Measurements from ENCODE around the gene ZNF664.

ZNF664 gene

DNA sequence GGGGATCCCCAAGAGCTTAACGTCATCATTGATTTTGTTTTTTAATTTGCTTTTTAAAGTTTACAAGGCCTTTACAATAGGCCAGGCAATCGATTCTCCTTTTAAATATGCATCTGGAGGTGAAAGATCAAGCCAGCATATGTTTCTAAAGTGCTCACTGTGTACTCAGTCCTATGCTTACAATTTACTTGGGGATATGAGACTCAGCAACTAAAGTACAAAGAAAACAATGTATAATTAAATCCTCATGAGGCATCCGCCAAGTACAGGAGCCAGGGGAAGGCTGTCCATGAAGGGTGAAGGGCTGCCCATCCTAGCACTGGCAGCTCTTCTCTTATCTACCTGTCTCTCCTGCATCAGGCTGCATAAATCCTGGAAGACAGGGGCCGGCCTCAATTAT is 12.2 kb upstream of the ZNF664 start:
- DNase-seq, result no peak

DNA sequence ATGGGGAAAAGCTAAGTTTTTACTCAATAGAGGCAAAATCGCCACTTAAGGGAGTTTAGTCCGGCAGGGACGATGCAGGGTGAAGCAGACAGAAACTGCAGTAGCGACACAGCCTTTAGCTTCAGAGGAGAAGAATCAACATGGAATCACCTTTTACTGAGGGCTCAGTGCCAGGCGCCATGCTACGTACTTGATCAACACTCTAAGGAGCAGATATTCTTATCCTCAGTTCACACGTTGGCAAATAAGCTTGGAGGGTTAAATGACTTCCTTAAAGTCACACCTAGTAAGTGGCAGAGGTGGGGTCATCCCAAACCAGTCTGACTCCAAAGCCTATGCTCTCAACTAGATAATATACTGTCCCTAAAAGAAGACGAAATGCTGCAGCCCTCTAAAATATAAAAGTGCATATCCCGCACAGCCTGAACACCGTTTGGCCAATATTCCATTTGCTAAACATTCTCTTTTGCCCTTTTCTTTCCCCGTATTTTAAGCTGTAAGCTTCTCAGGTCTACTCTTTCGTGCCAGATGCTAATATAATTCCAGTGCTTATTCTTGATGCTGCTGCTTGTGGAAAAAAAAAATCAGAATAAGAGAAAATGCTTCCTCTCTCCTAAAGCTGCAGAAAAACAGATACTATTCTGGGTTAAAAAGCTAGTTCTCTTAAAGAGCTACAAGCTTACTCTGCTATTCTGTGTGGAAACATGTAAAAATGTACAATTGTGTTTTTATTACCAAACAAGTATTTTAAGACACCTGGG is 11.2 kb upstream of the ZNF664 start:
- no peak for DNase-seq

DNA sequence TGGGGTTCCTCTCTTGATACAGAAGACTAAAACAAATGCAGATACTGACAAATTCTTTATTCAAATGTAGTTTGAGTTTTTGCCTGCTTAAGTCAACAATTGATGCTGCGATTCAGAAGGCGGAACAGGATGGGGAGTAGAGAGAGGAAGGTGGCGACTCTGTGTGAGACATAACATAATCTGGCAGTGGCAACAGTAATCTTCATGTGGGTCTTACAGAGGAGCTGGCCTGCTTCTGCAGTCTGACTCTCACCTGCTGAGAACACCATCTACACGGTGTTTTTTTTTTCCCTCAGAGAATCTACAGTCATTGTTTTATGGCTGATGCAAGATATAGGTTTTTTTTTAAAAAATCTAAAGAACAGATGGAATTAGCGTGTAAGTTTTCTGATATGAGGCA is 10.5 kb upstream of the ZNF664 start:
- DNase-seq, result peak; percentile 28

- no peak for DNase-seq
These were observed 9.2 kb upstream of the ZNF664 start for GRCh38 chr12:123963821-123964220.

- DNase-seq, result no peak
These were observed 7.6 kb upstream of the ZNF664 start for GRCh38 chr12:123965382-123965781.

- no peak for DNase-seq
These were observed 6.4 kb upstream of the ZNF664 start for GRCh38 chr12:123966596-123966995.

GRCh38 chr12:123967121-123967586 is 5.9 kb upstream of the ZNF664 start:
- DNase-seq, result no peak

GRCh38 chr12:123971449-123971769 is 1.6 kb upstream of the ZNF664 start:
- no peak for DNase-seq

- DNase-seq, result peak; percentile 52
These were observed 1.1 kb upstream of the ZNF664 start for GRCh38 chr12:123971770-123972456.

- DNase-seq, result no peak
These were observed 732 bp downstream of the ZNF664 start for GRCh38 chr12:123973552-123974341.

DNA sequence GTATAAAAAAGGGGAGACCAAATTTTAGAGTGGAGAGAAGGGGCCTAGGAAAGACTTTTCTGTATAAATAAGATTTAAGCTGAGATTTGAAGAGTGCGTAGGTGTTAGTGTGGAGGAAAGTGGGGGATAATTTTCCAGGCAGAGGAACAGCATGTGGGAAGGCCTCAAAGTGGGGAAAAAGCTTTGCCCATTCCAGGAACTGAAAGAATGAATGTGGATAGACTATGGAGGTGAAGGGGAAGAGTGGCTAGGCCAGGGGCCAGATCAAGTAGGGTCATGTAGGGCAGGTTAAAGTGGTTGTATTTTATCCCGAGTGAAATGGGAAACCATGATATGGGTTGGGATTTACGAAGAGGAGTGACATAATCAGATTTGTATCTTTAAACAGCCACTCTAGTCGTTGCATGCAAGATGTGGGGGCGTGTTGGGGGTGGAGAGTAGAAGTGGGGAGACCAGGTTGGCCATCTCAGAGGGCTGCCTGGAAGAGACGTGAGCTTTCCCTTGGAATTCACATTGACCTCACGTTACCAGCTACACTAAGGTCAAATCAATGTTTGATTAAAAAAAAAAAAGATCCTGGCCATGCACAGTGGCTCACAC is 3.3 kb downstream of the ZNF664 start:
- DNase-seq, result no peak

- no peak for DNase-seq
These were observed 6.6 kb downstream of the ZNF664 start for GRCh38 chr12:123979566-123979965.

DNA sequence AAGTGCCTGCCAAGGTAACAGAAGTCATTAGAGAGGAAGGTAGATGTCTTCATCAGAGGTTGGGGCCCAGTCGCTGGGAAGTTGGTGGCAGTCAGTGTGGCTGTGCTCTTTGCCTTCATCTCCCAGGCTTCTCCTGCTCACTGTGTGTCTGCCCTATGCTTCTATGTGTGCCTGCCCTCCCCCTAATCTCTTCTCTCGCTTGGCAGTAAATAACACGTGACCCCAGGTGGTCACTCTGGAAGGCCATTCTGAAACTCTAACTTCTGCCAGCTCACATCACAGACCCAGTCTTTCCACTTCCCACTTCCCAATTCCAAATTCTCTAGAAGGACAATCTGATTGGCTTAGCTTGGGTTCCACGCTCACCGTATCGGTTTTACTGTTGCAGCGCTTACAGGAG is 9.3 kb downstream of the ZNF664 start:
- DNase-seq, result no peak

GRCh38 chr12:123983822-123984485 is 10.9 kb downstream of the ZNF664 start:
- peak; percentile 38 for DNase-seq

DNA sequence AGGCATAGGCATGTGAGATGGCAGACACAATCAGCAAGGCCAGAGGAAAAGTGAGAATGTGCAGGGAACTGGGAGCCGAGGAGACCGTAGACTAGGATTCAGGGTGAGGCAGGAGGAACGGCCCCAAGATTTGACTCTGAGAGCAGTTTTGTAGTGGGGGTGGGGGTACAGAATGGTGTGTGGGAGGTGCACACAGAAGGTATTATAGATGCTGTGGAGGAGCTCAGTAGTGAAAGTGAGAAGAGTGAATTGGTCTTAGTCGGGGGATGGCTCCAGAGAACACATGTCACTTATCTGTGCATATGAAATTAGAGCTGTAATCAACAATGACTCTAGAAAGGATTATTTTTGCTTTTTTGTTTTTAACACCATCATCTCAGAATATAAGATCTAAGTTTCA is 11.9 kb downstream of the ZNF664 start:
- no peak for DNase-seq

- no peak for DNase-seq
These were observed 13.5 kb downstream of the ZNF664 start for GRCh38 chr12:123986374-123986965.

- DNase-seq, result no peak
These were observed 14.0 kb downstream of the ZNF664 start for GRCh38 chr12:123987022-123987421.

DNA sequence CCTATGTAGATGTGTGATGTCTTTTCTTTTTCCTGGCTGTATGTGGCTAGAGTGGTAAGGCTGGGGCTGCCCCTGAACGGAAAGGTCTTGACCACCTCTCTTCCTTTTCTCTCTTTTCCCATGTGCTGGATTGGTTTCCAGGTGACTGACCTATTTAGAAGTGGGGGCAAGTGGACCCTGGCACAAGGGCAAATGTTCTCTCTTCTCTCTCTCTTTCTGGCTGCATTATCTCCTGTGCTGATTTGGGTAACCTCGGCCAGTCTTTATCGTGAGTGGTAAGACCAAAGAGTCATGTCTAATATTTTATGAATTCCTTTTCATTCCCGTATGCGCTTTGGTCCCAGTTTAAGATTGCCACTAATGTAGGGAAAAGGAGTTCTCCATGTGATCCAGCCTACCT is 16.2 kb downstream of the ZNF664 start:
- DNase-seq, result no peak

DNA sequence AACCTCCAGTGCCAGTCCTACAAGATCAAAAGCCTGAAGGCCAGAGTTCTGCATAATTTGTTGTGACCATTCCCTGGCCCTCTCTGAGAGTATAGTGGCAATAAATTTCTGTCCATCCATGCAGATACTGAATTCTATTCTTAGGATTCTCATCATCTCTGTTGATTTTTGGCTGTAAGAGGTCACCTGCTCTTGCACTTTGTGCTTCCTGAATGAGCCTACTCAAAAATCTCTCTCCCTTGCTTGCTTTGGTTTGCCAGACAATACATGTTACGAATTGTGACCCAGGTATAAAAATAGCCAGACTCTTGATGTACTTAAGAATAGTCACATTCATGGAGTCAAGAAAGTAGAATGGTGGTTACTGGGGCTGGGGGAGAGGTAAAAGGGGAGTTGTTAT is 16.7 kb downstream of the ZNF664 start:
- DNase-seq, result no peak

- DNase-seq, result no peak
These were observed 17.5 kb downstream of the ZNF664 start for GRCh38 chr12:123990511-123990910.

GRCh38 chr12:123991372-123991951 is 18.4 kb downstream of the ZNF664 start:
- DNase-seq, result no peak

Data from NCI-H526 treated with DMSO at 0.1 percent for 48 hours (cell line).